HG02970 (cell line): ENCODE results near the gene F2RL3.
"Not testable (repeated sequence)": the region's sequence is repeated elsewhere in the genome, so short reads cannot be mapped to it uniquely, and the experiment has no call there.

Experiments
- ATAC-seq: cut with Tn5 transposase; IDR thresholded peaks from one replicate; pipeline ENCODE4 v1.9.1; 2021; ENCODE audit warnings: mild to moderate bottlenecking, moderate library complexity, moderate number of reproducible peaks; ENCODE audit not compliant: unreplicated experiment, low FRiP score

F2RL3 gene

DNA sequence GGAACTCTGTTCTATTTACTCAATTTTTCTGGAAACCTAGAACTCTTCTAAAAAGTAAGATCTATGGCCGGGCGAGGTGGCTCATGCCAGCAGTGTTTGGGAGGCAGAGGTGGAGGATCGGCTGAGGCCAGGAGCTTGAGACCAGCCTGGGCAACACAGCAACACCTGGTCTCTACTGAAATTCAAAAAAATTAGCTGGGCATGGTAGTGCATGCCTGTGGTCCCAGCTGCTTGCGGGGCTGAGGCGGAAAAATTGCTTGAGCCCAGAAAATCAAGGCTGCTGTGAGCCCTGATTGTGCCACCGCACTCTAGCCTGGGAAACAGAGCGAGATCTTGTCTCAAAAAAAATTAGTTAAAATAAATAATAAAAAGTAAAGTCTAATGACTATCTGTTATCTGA is 28.6 kb downstream of the F2RL3 start:
- no peak for ATAC-seq

DNA sequence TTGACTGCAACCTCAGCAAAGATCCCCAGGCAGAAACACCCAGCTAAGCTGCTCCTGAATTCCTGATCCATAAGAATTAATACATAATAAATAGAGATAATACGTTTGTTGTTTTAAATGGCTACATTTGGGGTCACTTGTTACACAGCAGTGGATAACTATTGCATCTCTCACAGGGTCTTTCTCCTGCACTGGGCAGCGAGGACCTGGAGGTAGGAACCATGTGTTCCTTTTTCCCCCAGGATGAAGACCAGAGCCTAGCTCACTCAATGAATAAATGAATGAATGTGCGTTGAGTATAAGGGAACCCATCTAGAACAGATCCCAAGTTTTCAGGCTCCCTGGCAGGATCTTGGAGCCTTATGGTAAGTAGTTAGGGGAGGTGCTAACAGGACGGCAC is 30.7 kb downstream of the F2RL3 start:
- no peak for ATAC-seq

DNA sequence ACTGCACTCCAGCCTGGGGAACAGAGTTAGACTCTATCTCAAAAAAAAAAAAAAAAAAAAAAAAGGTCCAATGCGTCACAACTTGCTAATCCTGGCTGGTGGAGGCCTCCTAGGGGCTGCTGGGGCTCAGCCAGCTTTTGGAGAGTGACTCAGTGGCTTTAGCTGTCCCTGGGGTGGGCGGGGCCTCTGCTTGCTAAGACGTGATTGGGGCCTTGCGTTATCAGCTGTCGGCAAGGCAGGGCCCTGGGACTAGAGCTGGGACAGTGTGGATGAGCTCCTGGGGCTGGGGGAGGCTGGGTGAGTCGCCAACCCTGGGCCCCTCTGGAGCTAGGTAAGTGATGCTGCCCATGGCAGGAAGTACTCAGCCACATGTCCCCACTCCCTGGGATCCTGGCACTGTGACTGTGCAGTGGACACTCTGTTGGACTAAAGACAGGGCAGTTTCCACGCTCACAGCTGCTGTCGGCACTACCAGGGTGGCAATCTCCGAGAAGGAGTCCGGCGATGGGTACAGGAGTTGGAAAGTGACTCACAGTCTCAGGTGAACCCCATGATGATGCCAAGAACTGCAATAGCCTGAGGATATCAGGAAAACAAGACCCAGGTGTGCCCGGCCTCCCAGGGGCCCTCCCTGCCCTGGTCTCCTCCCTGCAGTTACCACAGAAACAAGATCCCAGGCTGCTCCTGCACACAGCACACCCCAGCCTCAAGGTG is 32.2 kb downstream of the F2RL3 start:
- ATAC-seq, result no peak

DNA sequence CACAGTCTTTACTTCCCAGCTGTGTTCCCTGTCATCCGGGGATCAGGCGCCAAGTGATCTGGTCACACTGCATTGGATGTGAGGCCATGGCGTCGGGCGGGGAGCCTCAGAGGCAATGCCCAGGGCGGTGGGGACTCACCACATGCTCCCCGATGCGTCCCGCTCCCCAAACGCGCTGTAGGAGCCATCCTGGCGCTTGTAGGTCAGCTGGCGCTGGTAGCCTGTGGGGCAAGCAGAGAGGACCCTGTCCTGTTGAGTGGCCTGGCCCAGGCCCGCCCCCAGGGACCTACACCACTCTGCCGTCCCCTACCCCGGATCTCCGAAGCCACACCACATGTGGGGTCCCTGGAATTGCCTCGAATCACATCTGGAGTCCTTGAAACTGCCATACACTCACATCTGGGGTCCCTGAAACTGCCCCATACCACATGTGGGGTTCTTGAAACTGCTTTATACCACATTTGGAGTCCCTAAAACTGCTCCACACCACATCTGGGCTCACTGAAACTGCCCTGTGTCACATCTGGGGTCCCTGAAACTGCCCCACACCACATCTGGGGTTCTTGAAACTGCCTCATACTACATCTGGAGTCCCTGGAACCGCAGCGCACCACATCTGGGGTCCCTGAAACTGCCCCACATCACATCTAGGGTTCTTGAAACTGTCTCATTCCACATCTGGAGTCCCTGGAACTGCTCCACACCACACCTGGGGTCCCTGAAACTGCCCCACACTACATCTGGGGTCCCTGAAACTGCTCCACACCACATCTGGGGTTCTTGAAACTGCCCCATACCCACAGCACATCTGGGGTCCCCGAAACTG is 33.2 kb downstream of the F2RL3 start:
- no peak for ATAC-seq

DNA sequence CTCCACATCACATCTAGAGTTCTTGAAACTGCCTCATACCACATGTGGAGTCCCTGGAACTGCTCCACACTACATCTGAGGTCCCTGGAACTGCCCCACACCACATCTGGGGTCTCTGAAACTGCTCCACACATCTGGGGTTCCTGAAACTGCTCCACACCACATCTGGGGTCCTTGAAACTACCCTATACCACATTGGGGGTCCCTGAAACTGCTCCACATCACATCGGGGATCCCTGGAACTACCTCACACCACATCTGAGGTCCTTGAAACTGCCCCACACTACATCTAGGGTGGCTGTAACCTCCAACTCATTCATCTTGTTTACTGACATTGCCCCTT is 33.8 kb downstream of the F2RL3 start:
- no peak for ATAC-seq

DNA sequence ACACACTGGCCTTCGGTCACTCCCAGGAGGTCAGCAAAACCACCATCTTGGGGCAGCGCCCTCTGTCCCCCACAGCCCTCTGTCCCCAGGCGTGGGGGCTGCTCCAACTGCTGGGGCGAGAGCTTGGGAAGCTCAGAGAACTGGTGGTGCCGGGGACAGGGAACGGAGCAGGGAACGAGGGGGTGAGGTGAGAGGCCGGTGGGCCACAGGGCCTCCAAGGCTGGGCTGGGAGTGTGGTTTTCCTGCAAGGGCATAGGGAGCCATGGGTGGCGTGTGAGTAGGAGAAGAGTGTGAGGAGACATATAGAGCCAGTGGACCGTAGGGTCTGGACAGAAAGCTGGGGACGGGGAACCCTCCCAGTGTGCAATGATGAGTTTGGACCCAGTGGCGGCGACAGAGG is 34.1 kb downstream of the F2RL3 start:
- ATAC-seq, result no peak

DNA sequence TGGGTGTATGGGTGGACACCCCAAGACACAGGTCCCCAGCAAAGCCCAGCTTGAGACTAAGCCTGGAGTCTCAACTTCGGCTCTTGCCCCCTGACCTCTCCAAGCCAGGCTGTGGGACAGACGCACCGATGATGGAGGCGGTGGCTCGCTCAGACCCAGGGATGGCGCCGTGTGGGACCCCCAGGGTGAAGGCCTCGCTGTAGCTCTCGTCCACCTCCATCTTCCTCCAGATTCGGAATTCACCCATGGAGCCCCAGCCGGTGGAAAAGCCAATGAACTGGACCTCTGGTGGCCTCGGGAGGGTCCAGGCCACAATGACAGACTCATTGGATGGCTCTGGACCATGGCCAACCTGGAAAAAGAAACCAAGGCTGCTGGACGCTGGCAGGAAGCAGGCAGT is 39.1 kb downstream of the F2RL3 start:
- no peak for ATAC-seq

DNA sequence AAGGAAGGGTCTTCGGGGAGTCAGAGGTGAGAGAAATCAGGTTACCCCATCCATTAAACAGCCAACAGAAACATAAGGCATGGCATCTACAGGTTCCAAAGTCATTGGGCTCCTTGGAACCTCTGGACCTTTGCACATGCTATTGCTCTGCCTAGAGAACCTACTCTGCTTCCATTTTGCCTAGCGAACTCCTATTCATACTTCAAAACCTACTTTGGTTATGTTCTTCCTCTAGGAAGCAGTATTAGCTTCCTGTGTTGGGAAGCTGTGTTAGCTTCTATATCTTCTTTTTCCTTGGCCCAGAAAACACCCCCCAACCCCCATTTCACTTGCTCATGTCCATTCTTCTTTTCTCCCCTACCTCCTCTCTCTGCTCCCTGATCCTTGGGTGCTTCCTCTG is 39.6 kb downstream of the F2RL3 start:
- ATAC-seq, result no peak

DNA sequence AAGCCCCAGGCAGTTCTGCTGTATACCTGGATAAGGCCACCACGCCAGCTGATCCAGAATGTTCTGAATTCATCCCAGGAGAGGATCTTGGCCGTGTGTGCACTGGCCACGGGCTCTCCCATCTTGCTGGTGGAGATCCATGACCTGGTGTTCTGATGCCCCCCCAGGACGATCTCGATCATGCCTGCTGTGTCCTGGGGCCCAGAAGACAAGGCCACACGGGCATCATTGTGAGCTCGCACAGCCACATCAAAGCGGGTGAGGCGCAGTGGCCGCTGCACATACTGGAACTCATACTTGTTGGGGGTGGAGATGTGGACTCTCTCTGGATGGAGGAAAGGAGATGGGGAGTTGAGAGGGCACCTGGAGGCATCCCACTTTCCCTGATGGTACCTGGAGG is 40.1 kb downstream of the F2RL3 start:
- ATAC-seq, result no peak

DNA sequence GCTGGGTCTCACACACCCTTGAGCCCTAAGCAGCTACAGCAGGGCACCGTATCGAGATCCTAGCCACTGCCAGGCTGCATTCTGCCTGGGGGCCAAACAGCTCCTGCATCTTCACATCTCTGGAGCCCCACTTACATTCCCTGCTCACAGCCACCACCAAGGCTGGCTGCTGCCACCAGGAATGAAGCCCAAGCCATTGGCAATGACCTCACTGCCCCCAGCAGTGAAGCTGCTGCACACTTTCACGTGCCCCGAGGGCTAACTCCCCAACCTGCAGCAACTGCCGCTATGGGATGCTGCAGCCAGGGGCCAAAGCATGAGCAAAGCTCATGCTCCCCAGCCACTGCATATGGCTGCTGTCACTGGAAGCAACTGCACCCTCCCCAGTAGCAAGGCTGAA is 42.0 kb downstream of the F2RL3 start:
- no peak for ATAC-seq

DNA sequence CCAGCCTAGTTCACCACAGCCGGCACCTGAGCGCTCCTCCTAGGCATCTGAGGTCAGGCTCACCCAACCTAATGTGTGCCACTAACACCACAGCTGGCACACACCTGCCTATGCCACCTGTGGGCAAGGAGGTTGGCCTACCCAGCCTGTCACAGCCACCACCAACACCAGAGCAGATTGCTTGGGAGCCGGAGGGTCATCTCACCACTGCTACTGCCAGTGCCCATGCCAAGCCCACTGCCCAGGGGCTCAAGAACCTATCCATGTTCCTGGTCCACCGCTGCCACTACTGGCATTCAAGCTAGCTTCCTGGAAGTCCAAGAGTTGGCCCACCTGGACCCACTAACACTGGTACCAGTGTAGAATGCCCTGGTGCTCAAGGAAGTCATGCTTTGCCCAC is 42.5 kb downstream of the F2RL3 start:
- no peak for ATAC-seq

DNA sequence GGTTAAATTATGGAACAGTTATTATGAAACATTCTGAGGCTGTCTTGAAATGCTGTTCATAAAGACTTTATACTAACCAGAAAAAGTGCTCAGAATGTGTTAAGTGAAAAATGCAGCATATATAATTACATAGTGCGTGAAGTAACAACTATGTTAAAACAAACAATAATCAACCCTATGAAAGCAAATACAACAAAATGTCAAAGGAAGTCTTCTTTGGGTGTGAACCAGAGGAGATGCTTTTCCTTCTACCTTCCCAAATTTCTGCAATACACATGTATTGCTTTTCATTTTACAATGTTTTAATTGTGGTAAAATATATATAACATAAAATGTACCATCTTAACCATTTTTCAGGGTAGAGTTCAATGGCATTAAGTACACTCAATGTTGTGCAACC is 45.7 kb downstream of the F2RL3 start:
- no peak for ATAC-seq

DNA sequence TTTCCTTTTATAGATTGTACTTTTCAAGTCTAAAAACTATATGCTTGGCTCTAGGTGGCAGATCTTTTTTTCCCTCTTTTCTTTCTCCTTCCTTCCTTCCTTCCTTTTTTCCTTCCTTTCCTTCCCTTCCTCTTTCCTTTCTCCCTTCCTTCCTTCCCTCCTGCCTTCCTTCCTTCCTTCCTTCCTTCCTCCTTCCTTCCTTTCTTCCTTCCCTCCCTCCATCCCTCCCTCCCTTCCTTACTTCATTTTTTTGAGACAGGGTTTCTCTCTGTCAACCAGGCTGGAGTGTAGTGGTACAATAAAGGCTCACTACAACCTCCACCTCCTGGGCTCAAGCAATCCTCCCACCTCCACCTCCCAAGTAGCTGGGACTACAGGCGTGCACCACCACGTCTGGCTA is 48.1 kb downstream of the F2RL3 start:
- no peak for ATAC-seq

DNA sequence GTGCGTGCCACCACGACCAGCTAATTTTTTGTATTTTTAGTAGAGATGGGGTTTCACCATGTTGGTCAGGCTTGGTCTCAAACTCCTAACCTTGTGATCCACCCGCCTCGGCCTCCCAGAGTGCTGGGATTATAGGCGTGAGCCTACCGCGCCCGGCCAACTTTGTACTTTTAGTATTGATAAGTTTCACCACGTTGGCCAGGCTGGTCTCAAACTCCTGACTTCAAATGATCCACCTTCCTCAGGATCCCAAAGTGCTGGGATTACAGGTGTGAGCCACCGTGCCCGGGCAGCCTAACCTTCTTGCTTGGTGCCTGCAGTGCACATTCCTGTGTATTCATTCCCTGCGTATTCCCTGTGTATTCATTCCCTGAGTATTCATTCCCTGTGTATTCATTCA is 49.0 kb downstream of the F2RL3 start:
- not testable (repeated sequence) for ATAC-seq

DNA sequence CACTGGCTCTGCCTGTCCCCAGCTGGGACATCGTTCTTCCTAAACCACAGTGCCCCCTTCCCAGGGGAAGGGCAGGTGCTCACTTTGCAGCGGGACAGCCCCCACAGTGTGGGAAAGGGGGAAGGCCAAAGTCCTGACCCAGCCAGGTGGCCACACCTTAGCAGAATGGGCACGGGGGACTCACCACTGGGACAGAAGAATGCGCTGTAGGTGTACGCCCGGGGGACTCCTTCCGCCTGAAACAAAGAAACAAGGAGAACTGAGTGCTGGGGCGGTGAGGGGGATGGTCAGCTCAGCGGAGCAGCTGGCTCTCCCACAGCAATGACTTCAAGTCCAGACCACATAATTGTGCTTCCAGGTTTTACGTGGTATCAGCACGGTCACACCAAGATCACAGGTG is 49.4 kb downstream of the F2RL3 start:
- no peak for ATAC-seq

DNA sequence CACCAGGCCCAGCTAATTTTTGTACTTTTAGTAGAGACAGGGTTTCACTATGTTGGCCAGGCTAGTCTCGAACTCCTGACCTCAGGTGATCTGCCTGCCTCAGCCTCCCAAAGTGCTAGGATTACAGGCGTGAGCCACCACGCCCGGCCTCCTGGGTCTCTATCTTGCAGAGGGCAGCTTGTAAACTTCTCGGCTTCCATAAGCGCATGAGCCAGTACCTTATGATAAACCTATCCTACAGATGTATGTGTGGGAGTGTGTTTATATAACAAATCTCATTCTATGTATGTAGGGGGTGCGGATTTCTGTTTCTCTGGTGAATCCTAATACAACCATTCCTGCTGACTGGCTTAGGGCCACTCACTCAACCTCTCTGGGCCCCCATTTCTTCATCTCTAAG is 51.3 kb downstream of the F2RL3 start:
- not testable (repeated sequence) for ATAC-seq

DNA sequence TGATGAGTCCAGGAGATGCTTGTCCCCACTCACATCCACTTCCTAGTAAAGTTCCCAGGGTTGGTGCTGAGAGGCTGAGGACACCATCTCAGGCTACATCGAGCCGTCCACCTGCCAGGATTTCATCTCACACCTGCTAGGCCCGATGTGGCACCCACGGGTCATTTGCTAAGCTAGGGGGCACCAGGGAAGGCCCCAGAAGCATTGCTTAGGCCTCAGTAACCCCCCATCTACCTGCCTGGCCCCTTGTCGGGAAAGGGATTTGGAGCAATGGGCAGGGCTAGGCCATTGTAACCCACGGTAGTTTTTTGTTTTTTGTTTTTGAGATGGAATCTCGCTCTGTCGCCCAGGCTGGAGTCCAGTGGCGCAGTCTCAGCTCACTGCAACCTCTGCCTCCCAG is 51.8 kb downstream of the F2RL3 start:
- no peak for ATAC-seq
